K562 (cell line): ENCODE data around the gene KIT.

Source experiments
- CBFA2T2 ChIP-seq: fragments of 450-650 bp; conservative IDR thresholded peaks from 2 replicates; pipeline ENCODE4 v1.6.1; 2017; ENCODE audit warnings: mild to moderate bottlenecking
- CTCF ChIP-seq, 3 experiments: IDR thresholded peaks in 2 of 3; conservative IDR thresholded peaks in 1 of 3; 2 replicates each; pipeline ENCODE4 v1.5.1; 2011 to 2012; ENCODE audit warnings: low read length in 3 of 3, mild to moderate bottlenecking in 3 of 3, control low read depth in 2 of 3, improper control_type of control experiment in 1 of 3, inconsistent platforms in 1 of 3, low read depth in 1 of 3, mixed read lengths in 1 of 3, moderate library complexity in 1 of 3; ENCODE audit not compliant: insufficient read depth in 2 of 3
- ESRRA ChIP-seq: fragments of 450-650 bp; IDR thresholded peaks from 2 replicates; pipeline ENCODE4 v1.6.1; 2014; ENCODE audit warnings: low read depth, mild to moderate bottlenecking, moderate library complexity, borderline replicate concordance
- FOS ChIP-seq: IDR thresholded peaks from 3 replicates; pipeline ENCODE4 v1.6.1; 2011; ENCODE audit not compliant: insufficient read length; ENCODE audit errors: extremely low read depth
- MAFF ChIP-seq: IDR thresholded peaks from 2 replicates; pipeline ENCODE4 v1.6.1; 2012; ENCODE audit warnings: low read length, improper control_type of control experiment
- SIX5 ChIP-seq, 2 experiments: IDR thresholded peaks; 2 replicates each; pipeline ENCODE4 v1.6.1; 2011; ENCODE audit warnings: low read length in 2 of 2, borderline replicate concordance in 1 of 2, low read depth in 1 of 2, mild to moderate bottlenecking in 1 of 2, moderate library complexity in 1 of 2; ENCODE audit not compliant: insufficient read depth in 1 of 2
- SP1 ChIP-seq: sonication (generic); formaldehyde crosslinking; IDR thresholded peaks from 2 replicates; pipeline ENCODE4 v1.8.1; 2022; ENCODE audit warnings: mild to moderate bottlenecking, missing genetic modification reagents
- TRIM28 ChIP-seq: fragments of 450-650 bp; IDR thresholded peaks from 2 replicates; pipeline ENCODE4 v1.6.1; 2017
- ZNF431 ChIP-seq: sonication (generic); formaldehyde crosslinking; IDR thresholded peaks from 2 replicates; pipeline ENCODE4 v1.8.0; 2022; ENCODE audit warnings: mild to moderate bottlenecking, missing genetic modification reagents
- TF ChIP-seq, protein P1 (sequence below): fragments of 150-350 bp; IDR thresholded peaks from 2 replicates; pipeline ENCODE4 v1.6.1; 2014; ENCODE audit warnings: low read depth, mild to moderate bottlenecking, low read length, borderline replicate concordance

DNA sequence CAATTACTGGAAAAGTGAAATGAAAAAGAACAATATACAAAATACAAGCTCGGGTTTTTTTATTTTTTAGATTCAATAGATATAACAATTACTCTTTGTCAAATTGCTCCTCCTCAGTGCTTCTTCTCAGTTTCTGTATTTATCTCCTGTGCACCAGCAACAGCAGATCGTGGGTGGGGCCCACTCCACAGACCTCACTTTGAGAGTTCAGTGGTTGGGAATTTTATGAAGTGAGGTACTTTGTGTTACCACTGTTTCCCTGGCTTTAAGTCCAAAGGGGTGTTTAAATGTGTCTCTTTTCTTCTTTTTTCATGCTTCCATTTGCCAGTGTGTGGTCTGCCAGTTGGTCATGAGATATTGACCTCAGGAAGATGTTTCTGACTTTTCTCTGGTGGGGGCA lies 54.4 kb downstream of the KIT start:
- TF ChIP-seq CBFA2T2 (no peak), ZNF431 (CRISPR knock-in tag) (no peak), TRIM28 (no peak), ESRRA (no peak), SP1 (CRISPR knock-in tag) (no peak), FOS (no peak), MAFF (no peak), CTCF (IDR thresholded peaks at IDR 0.05 in 2 of 3, conservative IDR thresholded peaks at IDR 0.05 in 1 of 3; ENCODE audit: insufficient read depth in 2 of 3, low read depth in 1 of 3, low read length in 3 of 3) (no peak), SIX5 (IDR thresholded peaks at IDR 0.05; ENCODE audit: borderline replicate concordance in 1 of 2, insufficient read depth in 1 of 2, low read depth in 1 of 2, low read length in 2 of 2) (no peak)
- TF ChIP-seq, protein P1, sequence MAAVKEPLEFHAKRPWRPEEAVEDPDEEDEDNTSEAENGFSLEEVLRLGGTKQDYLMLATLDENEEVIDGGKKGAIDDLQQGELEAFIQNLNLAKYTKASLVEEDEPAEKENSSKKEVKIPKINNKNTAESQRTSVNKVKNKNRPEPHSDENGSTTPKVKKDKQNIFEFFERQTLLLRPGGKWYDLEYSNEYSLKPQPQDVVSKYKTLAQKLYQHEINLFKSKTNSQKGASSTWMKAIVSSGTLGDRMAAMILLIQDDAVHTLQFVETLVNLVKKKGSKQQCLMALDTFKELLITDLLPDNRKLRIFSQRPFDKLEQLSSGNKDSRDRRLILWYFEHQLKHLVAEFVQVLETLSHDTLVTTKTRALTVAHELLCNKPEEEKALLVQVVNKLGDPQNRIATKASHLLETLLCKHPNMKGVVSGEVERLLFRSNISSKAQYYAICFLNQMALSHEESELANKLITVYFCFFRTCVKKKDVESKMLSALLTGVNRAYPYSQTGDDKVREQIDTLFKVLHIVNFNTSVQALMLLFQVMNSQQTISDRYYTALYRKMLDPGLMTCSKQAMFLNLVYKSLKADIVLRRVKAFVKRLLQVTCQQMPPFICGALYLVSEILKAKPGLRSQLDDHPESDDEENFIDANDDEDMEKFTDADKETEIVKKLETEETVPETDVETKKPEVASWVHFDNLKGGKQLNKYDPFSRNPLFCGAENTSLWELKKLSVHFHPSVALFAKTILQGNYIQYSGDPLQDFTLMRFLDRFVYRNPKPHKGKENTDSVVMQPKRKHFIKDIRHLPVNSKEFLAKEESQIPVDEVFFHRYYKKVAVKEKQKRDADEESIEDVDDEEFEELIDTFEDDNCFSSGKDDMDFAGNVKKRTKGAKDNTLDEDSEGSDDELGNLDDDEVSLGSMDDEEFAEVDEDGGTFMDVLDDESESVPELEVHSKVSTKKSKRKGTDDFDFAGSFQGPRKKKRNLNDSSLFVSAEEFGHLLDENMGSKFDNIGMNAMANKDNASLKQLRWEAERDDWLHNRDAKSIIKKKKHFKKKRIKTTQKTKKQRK = no peak
